Urothelium cell line (cell line): ENCODE results near the gene TCTA.

Experiments used
- DNase-seq: peaks from one replicate; pipeline ENCODE4 v3.0.0; 2011; ENCODE audit warnings: low spot score, mixed read lengths
- FAIRE-seq: peaks from 2 replicates; lab custom pipeline; 2011; peaks lifted over from hg19 to GRCh38; lab: Jason Lieb, UNC

Gene TCTA

GRCh38 chr3:49456466-49456865 is 44.2 kb downstream of the TCTA start:
- FAIRE-seq (no peak), DNase-seq (no peak)

- FAIRE-seq, result no peak
- DNase-seq, result no peak
Measured at GRCh38 chr3:49460188-49460890, 48.1 kb downstream of the TCTA start.

GRCh38 chr3:49460956-49461355 is 48.7 kb downstream of the TCTA start:
- no peak for FAIRE-seq
- DNase-seq, result no peak

GRCh38 chr3:49461443-49462171 is 49.4 kb downstream of the TCTA start:
- FAIRE-seq (no peak), DNase-seq (no peak)

- DNase-seq (no peak), FAIRE-seq (no peak)
Measured at GRCh38 chr3:49462222-49462621, 50.0 kb downstream of the TCTA start.

GRCh38 chr3:49465270-49466034 is 53.2 kb downstream of the TCTA start:
- FAIRE-seq (no peak), DNase-seq (no peak)
